Endothelial cell of umbilical vein (primary cell): ENCODE results near the gene CD248. TPM values are rescaled to one million over a fixed set of nuclear protein-coding genes. Genes with fewer than 3 reads are reported as not detected.

Experiments
- BruUV-seq: library from RNA; stranded (reverse); fragments of 400-500 nt; replicated peaks from 2 replicates; lab custom pipeline; 2021; lab: Mats Ljungman, UMichigan
- CTCF ChIA-PET: fragments of 300-600, 350-600 bp; sonication (Branson Sonifier 250); formaldehyde crosslinking; loops from one replicate; lab custom pipeline; 2021; ENCODE audit warnings: antibody characterized with exemption, inconsistent platforms; lab: Charles Lee
- POLR2A ChIA-PET: fragments of 300-600, 350-600 bp; sonication (Branson Sonifier 250); formaldehyde crosslinking; loops from one replicate; lab custom pipeline; 2021; ENCODE audit warnings: antibody characterized with exemption, inconsistent platforms; lab: Charles Lee
- DNase-seq: peaks from one replicate; pipeline ENCODE4 v3.0.0-alpha.2; 2011; ENCODE audit warnings: low read depth, low spot score
- FAIRE-seq: peaks from 2 replicates; lab custom pipeline; 2011; peaks lifted over from hg19 to GRCh38; lab: Jason Lieb, UNC
- H2AFZ ChIP-seq: 2 replicates; pipeline ENCODE4 v1.6.0; 2012; ENCODE audit warnings: low read depth, low read length, control low read depth, inconsistent platforms
- H3K27ac ChIP-seq: 2 replicates; pipeline ENCODE4 v1.5.1; 2011; ENCODE audit warnings: low read depth, mild to moderate bottlenecking, control low read depth, low read length, moderate library complexity; ENCODE audit not compliant: insufficient read depth
- H3K27me3 ChIP-seq, 2 experiments: 2 replicates each; pipeline versions ENCODE4 v1.6.0 to v1.6.1; 2011; ENCODE audit warnings: low read length in 2 of 2, mixed read lengths in 1 of 2; ENCODE audit not compliant: control insufficient read depth in 2 of 2, insufficient read depth in 2 of 2
- H3K36me3 ChIP-seq, 2 experiments: 2 replicates in 1 of 2; 3 replicates in 1 of 2; pipeline ENCODE4 v1.5.1; 2011; ENCODE audit warnings: low read length in 2 of 2, mild to moderate bottlenecking in 1 of 2, moderate library complexity in 1 of 2; ENCODE audit not compliant: control insufficient read depth in 2 of 2, insufficient read depth in 2 of 2; ENCODE audit errors: extremely low read depth in 1 of 2
- H3K4me1 ChIP-seq: 3 replicates; pipeline ENCODE4 v1.5.1; 2011; ENCODE audit warnings: mild to moderate bottlenecking, low read length; ENCODE audit not compliant: control insufficient read depth, insufficient read depth; ENCODE audit errors: extremely low read depth
- H3K4me2 ChIP-seq: 2 replicates; pipeline ENCODE4 v1.6.1; 2011; ENCODE audit warnings: low read length, control low read depth, mixed read lengths; ENCODE audit not compliant: insufficient read depth
- H3K4me3 ChIP-seq, 3 experiments: fragments of 200-600 bp in 1 of 3; sonication (generic), shearing (Covaris generic) in 1 of 3; replicated peaks in 1 of 3; 2 replicates each; pipeline ENCODE4 v1.5.1; 2011 to 2016; ENCODE audit warnings: control low read depth in 3 of 3, low read length in 3 of 3, mild to moderate bottlenecking in 2 of 3, inconsistent platforms in 1 of 3, low read depth in 1 of 3, moderate library complexity in 1 of 3; ENCODE audit not compliant: insufficient read depth in 1 of 3
- H3K79me2 ChIP-seq: 2 replicates; pipeline ENCODE4 v1.6.0; 2012; ENCODE audit warnings: low read length, inconsistent platforms; ENCODE audit not compliant: control insufficient read depth, insufficient read depth
- H3K9ac ChIP-seq: replicated peaks from 2 replicates; pipeline ENCODE3; 2011; ENCODE audit warnings: low read length, control low read depth; ENCODE audit not compliant: insufficient read depth; ENCODE audit errors: extremely low read depth
- H3K9me1 ChIP-seq: replicated peaks from 3 replicates; pipeline ENCODE4 v1.6.0; 2011; ENCODE audit warnings: mild to moderate bottlenecking, low read length; ENCODE audit not compliant: control insufficient read depth, insufficient read depth; ENCODE audit errors: extremely low read depth
- H3K9me3 ChIP-seq: replicated peaks from 2 replicates; pipeline ENCODE4 v1.5.1; 2012; ENCODE audit warnings: low read length, inconsistent platforms; ENCODE audit not compliant: control insufficient read depth, insufficient read depth
- H4K20me1 ChIP-seq: replicated peaks from 2 replicates; pipeline ENCODE3; 2011; ENCODE audit warnings: mild to moderate bottlenecking, low read length; ENCODE audit not compliant: control insufficient read depth, insufficient read depth; ENCODE audit errors: extremely low read depth
- EZH2 ChIP-seq: IDR thresholded peaks from 2 replicates; pipeline ENCODE4 v1.6.1; 2012; ENCODE audit warnings: borderline replicate concordance, low read depth, mild to moderate bottlenecking, moderate library complexity, low read length, inconsistent platforms; ENCODE audit not compliant: severe bottlenecking
- FOS ChIP-seq: IDR thresholded peaks from 2 replicates; pipeline ENCODE4 v1.6.1; 2011; ENCODE audit warnings: mild to moderate bottlenecking, low read length, moderate library complexity, borderline replicate concordance; ENCODE audit not compliant: insufficient read depth
- GATA2 ChIP-seq: IDR thresholded peaks from 2 replicates; pipeline ENCODE4 v1.7.0; 2011; ENCODE audit warnings: low read depth, mild to moderate bottlenecking, moderate library complexity, mixed read lengths, low read length; ENCODE audit not compliant: insufficient read length, insufficient read depth
- MYC ChIP-seq: IDR thresholded peaks from one replicate; pipeline ENCODE4 v1.6.1; 2011; ENCODE audit warnings: mild to moderate bottlenecking, low read depth, low read length
- POLR2A ChIP-seq: IDR thresholded peaks from 2 replicates; pipeline ENCODE4 v1.6.1; 2012; ENCODE audit warnings: low read depth, mild to moderate bottlenecking, control low read depth, low read length
- POLR2AphosphoS5 ChIP-seq: IDR thresholded peaks from 2 replicates; pipeline ENCODE4 v1.6.1; 2012; ENCODE audit warnings: low read depth, mild to moderate bottlenecking, control low read depth, low read length, moderate library complexity; ENCODE audit not compliant: insufficient read depth
- dilution Hi-C: fragments of 300-500 bp; cut with MboI; formaldehyde crosslinking; loops from one replicate; pipeline ENCODE4 v1.15.0; 2019; ENCODE audit warnings: low sequenced_read_pairs; ENCODE audit not compliant: extremely low pct_ligation_motif_present
- intact Hi-C: fragments of 100-400 bp; cut with micrococcal nuclease; formaldehyde crosslinking; loops from one replicate; pipeline ENCODE4 v1.10.0; 2022
- polyA plus RNA-seq, 4 experiments: library from polyadenylated mRNA; depleted of rRNA in 3 of 4; stranded (reverse) in 3 of 4; unstranded in 1 of 4; fragments of >200 nt; gene quantifications; 2 replicates each; pipeline versions ENCODE4 v1.2.1 to v1.2.3, GENCODE V29; 2011 to 2012; ENCODE audit warnings: missing spikeins in 1 of 4
- total RNA-seq: library from RNA; stranded (reverse); gene quantifications from 2 replicates; pipeline ENCODE4 v1.2.3, GENCODE V29; 2021
- TF ChIP-seq, protein P1 (sequence below), 2 donors: IDR thresholded peaks; 1 replicate in 1 of 2; 2 replicates in 1 of 2; pipeline ENCODE4 v1.5.1; 2011; ENCODE audit warnings: low read length in 2 of 2, mild to moderate bottlenecking in 2 of 2, moderate library complexity in 2 of 2, control low read depth in 1 of 2, inconsistent platforms in 1 of 2, low read depth in 1 of 2; ENCODE audit not compliant: insufficient read depth in 1 of 2; ENCODE audit errors: extremely low read depth in 1 of 2
- TF ChIP-seq, protein P2 (sequence below): IDR thresholded peaks from 2 replicates; pipeline ENCODE4 v1.6.1; 2011; ENCODE audit not compliant: insufficient read depth, insufficient read length

Gene CD248
- total and polyA plus RNA-seq, 2 donors (not counting 3 experiments of a cell fraction or from before 2014, with no cell fraction given) = 0.10 TPM; not detected in 1

DNA sequence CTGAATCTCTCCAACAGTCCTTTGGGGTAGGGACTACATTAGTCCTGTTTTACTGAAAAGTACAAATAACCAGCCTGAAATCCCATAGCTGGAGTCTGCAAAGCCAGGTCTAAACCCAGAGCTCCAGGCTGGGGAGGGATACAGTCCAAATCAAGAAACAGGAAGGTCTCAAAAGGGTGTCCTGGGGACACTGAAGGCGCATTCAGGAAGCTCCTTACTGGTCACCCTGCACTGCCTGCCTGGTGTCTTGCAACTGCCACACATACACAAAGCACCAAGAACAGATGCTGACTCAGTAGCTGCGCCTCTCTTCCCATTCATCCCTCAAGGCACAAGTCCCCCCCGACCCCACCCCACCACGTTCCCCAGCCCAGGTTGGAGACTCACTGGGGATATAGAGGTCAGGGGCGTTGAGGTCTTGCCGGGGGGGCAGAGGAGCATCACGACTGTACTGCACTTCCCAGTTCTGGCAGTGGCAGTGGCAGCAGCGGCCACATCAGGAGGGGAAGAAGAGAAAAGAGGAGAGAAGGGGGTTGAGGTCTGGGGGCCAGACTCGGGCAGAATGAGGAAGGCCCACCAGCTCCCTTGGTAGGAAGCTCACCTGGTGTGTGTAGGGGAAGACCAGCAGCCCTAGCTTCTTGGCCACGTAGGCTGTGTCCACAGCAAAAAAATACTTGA is 29.5 kb downstream of the CD248 start:
- Histone ChIP-seq H3K4me3 (no peak overlapping the region), H3K9me3 (no peaks in the 10 kb centered on the region), H3K36me3 (peaks cover 0 to 7% of the 10 kb centered on the region in 2 experiments), H3K27ac (no peak overlapping the region), H3K79me2 (peaks cover 12% of the 10 kb centered on the region), H3K9me1 (no peaks in the 10 kb centered on the region), H2AFZ (no peak overlapping the region), H4K20me1 (no peaks in the 10 kb centered on the region), H3K9ac (no peak overlapping the region), H3K4me1 (peaks cover 13% of the 10 kb centered on the region), H3K27me3 (peaks cover 9 to 12% of the 10 kb centered on the region in 2 experiments), H3K4me2 (no peak overlapping the region)
- dilution Hi-C loops = no loop called here
- ChIA-PET CTCF (interaction anchor here (2.1 kb wide), 1 partner anchor 25 kb away, joined by 10 read pairs; no protein-coding TSS in a partner anchor), POLR2A (no interaction called here)
- BruUV-seq = no TSS peak
- FAIRE-seq (no peak), DNase-seq (no peak)
- intact Hi-C loops = no loop called here
- TF ChIP-seq, protein P1, sequence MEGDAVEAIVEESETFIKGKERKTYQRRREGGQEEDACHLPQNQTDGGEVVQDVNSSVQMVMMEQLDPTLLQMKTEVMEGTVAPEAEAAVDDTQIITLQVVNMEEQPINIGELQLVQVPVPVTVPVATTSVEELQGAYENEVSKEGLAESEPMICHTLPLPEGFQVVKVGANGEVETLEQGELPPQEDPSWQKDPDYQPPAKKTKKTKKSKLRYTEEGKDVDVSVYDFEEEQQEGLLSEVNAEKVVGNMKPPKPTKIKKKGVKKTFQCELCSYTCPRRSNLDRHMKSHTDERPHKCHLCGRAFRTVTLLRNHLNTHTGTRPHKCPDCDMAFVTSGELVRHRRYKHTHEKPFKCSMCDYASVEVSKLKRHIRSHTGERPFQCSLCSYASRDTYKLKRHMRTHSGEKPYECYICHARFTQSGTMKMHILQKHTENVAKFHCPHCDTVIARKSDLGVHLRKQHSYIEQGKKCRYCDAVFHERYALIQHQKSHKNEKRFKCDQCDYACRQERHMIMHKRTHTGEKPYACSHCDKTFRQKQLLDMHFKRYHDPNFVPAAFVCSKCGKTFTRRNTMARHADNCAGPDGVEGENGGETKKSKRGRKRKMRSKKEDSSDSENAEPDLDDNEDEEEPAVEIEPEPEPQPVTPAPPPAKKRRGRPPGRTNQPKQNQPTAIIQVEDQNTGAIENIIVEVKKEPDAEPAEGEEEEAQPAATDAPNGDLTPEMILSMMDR (IDR thresholded peaks at IDR 0.05; ENCODE audit: extremely low read depth in 1 of 2, insufficient read depth in 1 of 2, low read depth in 1 of 2, low read length in 2 of 2) = no peak
- TF ChIP-seq POLR2AphosphoS5 = no peak
- TF ChIP-seq GATA2 = no peak
- no peak for TF ChIP-seq FOS
- TF ChIP-seq, protein P2, sequence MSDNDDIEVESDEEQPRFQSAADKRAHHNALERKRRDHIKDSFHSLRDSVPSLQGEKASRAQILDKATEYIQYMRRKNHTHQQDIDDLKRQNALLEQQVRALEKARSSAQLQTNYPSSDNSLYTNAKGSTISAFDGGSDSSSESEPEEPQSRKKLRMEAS = no peak
- TF ChIP-seq POLR2A = no peak
- no peak for TF ChIP-seq MYC
- no peak for TF ChIP-seq EZH2
